Central memory CD8-positive, alpha-beta T cell (primary cell): ENCODE measurements around the gene PTK7.
"Not testable (repeated sequence)": the region's sequence is repeated elsewhere in the genome, so short reads cannot be mapped to it uniquely, and the experiment has no call there.

Experiments used
- ATAC-seq: fragments of 150-1000 bp; cut with Tn5 transposase; replicated peaks from 2 replicates; pipeline ENCODE4 v1.10.0; 2022; ENCODE audit warnings: mild to moderate bottlenecking, moderate FRiP score, moderate number of reproducible peaks; ENCODE audit not compliant: poor library complexity, severe bottlenecking; ENCODE audit errors: extremely low read depth
- DNase-seq, 2 donors: peaks; one replicate each; pipeline ENCODE4 v3.0.0; 2021; ENCODE audit warnings: low spot score in 2 of 2
- H3K27ac Mint-ChIP-seq: one replicate; pipeline ENCODE4 v1.8.0; 2022; ENCODE audit warnings: low read depth, mild to moderate bottlenecking, moderate library complexity, mixed read lengths
- H3K27me3 Mint-ChIP-seq: one replicate; pipeline ENCODE4 v1.8.0; 2022; ENCODE audit warnings: mixed read lengths
- H3K36me3 Mint-ChIP-seq: one replicate; pipeline ENCODE4 v1.8.0; 2022; ENCODE audit warnings: mild to moderate bottlenecking, moderate library complexity, mixed read lengths; ENCODE audit not compliant: insufficient read depth
- H3K4me1 Mint-ChIP-seq: one replicate; pipeline ENCODE4 v1.8.0; 2022; ENCODE audit warnings: mixed read lengths
- H3K4me3 Mint-ChIP-seq: one replicate; pipeline ENCODE4 v1.8.0; 2022; ENCODE audit warnings: mild to moderate bottlenecking, moderate library complexity, mixed read lengths
- H3K9me3 Mint-ChIP-seq: one replicate; pipeline ENCODE4 v1.8.0; 2022; ENCODE audit warnings: mixed read lengths

Gene PTK7

DNA sequence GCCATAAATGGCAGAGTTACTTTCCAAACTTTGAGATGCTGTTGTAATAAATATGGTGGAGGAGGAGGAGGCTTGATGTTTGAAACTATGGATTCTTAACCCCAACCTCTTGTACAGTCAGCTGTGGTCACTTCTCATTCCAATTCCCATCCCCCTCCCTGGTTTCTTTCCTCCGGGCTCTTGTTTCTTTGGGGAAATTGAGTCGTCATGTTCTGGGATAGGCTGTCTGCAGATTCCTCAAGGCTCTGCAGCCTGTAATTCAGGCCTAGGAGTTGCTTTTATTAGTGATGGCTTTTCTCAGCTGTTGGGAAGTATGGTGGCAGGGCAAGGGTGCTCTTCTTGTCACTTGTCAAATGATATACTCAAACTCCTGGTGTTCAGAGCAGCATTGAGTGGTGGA, 2.6 kb downstream of the PTK7 start:
- H3K27ac Mint-ChIP-seq, result no peak overlapping the region
- no peaks in the 10 kb centered on the region for H3K4me1 Mint-ChIP-seq
- peaks cover 23% of the 10 kb centered on the region for H3K27me3 Mint-ChIP-seq
- no peak for ATAC-seq
- H3K36me3 Mint-ChIP-seq, result peaks cover 1% of the 10 kb centered on the region
- no peak for DNase-seq
- H3K4me3 Mint-ChIP-seq, result no peak overlapping the region
- H3K9me3 Mint-ChIP-seq, result no peaks in the 10 kb centered on the region

DNA sequence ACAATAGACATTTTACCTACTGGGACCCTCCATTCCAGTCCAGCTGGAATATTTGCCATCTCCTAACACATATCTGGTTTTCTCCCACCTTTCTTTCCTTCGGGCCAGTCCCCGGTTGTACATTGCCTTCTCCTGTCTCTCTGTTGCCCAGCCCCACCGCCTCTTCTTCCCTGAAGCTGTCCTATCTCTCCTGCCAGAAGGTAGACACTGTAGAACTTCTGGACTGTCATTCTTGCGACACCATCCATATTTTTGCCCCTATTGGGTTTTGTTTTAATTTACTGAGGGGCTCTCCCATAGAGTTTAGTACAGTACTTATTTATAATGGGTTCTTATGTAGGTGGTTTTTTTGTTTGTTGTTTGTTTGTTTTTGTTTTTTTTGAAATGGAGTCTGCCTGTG, 4.9 kb downstream of the PTK7 start:
- ATAC-seq (no peak), DNase-seq (no peak)
- Mint-ChIP-seq H3K36me3 (peaks cover 1% of the 10 kb centered on the region), H3K9me3 (no peaks in the 10 kb centered on the region), H3K27me3 (peaks cover 29% of the 10 kb centered on the region), H3K27ac (no peak overlapping the region), H3K4me1 (no peaks in the 10 kb centered on the region), H3K4me3 (no peak overlapping the region)

DNA sequence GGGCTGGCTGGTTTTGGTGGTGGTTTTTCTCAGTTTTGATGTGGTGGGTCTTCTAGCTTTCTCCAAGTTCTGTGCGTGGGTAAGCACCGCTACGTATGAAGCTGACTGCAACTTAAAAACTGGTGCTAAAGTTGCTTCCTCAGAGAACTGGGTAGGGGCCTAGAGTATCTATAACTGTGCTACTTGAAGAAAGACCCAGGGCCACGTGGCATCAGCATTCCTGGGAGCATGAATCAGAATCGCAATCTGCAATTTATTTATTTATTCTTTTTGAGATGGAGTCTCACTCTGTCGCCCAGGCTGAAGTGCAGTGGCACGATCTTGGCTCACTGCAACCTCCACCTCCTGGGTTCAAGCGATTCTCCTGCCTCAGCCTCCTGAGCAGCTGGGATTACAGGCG, 5.8 kb downstream of the PTK7 start:
- not testable (repeated sequence) for H3K9me3 Mint-ChIP-seq, H3K27ac Mint-ChIP-seq, ATAC-seq, H3K36me3 Mint-ChIP-seq, H3K4me3 Mint-ChIP-seq, DNase-seq, H3K4me1 Mint-ChIP-seq
- H3K27me3 Mint-ChIP-seq, result peaks cover 29% of the 10 kb centered on the region

DNA sequence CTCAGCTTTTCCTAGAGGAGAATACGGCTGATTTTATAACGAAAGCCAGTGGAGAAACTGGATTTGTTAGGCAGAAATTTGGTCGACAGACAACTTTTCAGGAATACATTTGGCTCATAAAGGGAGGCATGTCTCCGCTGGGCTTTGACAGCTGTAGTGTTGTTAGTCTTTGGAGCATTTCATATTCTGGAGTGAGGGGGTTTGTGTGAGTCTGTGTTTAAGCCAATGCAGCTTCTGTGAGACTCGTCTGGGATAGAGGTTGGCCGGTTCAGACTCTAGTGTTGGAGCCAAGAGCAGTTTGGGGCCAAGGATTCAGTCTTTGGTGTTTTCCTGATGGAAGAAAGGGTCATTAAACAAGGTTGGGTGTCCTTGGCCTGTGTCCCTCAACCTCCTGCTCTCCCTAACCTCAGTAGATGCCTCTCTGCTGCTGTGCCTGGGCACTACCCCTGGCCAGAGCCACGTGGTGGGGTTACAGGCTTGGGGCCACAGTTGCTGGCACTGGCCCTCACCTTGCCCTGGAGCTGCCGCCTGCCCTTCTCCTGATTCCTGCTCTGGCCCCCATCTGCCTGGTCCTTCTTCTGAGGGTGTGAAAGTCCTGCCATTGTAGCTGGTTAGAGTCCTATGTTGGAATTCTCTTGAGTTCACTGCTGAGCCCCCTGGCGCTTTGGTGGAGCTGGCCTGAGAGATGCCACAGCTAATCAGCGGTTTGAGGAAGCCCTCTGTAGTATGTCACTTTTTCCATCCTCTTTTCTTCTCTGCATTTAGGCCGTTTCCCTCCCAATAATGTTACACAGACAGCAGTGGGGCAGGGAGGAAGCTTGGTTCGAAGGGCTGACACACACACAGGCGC, 6.9 kb downstream of the PTK7 start:
- DNase-seq (no peak), ATAC-seq (no peak)
- H3K36me3 Mint-ChIP-seq, result peaks cover 1% of the 10 kb centered on the region
- H3K9me3 Mint-ChIP-seq, result no peaks in the 10 kb centered on the region
- no peak overlapping the region for H3K27ac Mint-ChIP-seq
- H3K4me3 Mint-ChIP-seq, result no peak overlapping the region
- no peaks in the 10 kb centered on the region for H3K4me1 Mint-ChIP-seq
- peaks cover 21% of the 10 kb centered on the region for H3K27me3 Mint-ChIP-seq

DNA sequence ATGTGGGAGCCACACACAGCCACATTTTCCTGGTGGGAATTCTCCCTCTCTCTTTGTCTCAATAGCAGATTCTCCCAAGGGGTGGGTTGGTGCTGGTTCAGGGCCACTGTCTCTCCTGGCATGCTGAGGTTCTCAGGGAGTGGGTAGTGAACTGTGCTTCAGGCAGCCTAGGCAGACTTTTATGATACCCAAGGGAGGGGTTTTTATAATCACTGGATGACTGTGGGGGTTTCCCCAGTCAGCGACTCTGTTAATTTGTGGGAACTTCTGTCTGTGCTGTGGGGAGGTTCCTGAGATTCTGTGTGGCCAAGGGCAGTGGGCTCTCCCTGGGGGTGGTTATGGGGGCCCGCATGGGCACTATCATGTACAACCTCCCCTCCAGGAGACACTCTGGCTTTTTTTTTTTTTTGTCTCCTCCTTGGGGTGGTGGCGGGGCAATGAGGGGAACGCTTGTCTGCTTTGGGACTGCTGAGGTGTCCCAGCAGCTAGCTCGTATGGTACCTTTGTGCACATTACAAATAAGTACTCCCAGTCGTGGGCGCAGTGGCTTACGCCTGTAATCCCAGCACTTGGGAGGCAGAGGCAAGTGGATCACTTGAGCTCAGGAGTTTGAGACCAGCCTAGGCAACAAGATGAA, 10.0 kb downstream of the PTK7 start:
- no peaks in the 10 kb centered on the region for H3K4me1 Mint-ChIP-seq
- no peak overlapping the region for H3K27ac Mint-ChIP-seq
- no peak for ATAC-seq
- no peak overlapping the region for H3K4me3 Mint-ChIP-seq
- H3K9me3 Mint-ChIP-seq, result no peaks in the 10 kb centered on the region
- peaks cover 16% of the 10 kb centered on the region for H3K27me3 Mint-ChIP-seq
- DNase-seq, result no peak
- no peaks in the 10 kb centered on the region for H3K36me3 Mint-ChIP-seq

DNA sequence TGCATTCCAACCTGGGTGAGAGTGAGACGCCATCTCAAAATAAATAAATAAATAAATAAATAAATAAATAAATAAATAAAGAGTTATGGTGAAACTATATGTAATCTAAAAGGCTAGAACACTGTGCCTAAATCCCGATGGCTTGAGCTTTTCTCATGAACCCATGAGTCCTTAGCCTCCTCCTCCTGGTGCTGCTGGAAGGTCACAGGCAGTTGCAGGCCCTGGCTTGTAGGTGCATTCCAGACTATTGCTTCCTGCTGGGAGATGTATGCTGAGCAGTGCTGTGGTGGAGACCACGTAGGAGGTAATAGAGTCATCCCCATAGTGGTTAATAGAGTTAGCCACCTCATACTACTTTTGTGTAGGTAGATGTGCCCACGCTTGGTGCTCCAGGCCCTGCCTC, 12.5 kb downstream of the PTK7 start:
- Mint-ChIP-seq H3K9me3 (no peaks in the 10 kb centered on the region), H3K27ac (no peak overlapping the region), H3K27me3 (peaks cover 7% of the 10 kb centered on the region), H3K36me3 (no peaks in the 10 kb centered on the region), H3K4me3 (no peak overlapping the region), H3K4me1 (peaks cover 11% of the 10 kb centered on the region)
- DNase-seq (no peak), ATAC-seq (no peak)

DNA sequence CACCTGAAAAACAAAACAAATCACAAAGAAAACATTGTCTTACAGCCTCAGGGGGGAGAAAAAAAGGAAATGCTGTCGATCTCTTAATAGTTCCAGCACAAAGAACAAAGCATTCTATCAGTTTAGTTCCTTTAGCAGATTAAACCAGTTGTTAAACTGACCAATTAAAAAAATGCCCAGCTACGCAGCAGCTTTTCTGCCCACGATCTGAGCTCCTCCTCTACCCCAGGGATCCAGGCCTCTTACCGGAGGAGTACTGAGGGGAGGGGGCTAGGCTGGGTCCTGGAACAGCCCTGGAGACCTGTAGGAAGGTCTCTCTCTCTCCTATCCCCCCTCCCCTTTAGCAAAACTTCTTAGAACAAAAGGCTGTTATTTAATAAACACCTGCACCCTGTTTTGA, 13.4 kb downstream of the PTK7 start:
- Mint-ChIP-seq H3K4me3 (no peak overlapping the region), H3K9me3 (no peaks in the 10 kb centered on the region), H3K27me3 (no peaks in the 10 kb centered on the region), H3K27ac (no peak overlapping the region), H3K4me1 (peaks cover 11% of the 10 kb centered on the region), H3K36me3 (no peaks in the 10 kb centered on the region)
- ATAC-seq (no peak), DNase-seq (no peak)

DNA sequence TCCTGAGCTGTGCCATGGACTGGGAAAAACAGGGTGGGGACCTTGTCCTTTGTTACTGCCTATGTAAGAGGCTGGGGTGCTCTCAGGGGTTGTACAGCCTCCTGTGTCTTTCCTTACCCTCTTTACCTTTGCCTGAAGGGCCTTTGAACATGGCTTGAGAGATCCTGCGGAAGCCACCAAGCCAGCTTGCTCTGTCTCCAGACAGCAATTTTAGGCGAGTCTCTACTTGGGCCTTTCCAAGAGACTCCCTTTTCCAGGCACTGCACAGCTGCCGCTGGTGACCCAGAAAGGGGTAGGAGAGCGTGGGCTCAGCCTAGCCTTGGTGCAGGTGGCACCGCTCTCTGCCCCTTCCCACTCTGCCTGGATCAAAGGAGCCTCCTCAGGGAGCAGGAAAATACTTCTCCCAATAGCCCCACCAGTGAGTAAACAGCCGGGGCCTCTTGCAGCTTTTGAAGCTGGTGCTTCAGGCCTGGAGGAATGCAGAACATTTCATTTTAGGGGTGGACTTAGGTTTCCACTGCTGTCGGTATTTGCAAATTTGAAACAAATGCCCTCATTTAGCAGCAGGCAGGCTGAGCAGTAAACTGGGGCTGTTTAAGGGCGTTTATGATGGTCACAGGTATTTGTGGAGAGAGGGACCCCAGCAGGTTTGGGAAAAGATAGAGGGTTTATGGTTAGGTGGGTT, 13.9 kb downstream of the PTK7 start:
- ATAC-seq, result no peak

DNA sequence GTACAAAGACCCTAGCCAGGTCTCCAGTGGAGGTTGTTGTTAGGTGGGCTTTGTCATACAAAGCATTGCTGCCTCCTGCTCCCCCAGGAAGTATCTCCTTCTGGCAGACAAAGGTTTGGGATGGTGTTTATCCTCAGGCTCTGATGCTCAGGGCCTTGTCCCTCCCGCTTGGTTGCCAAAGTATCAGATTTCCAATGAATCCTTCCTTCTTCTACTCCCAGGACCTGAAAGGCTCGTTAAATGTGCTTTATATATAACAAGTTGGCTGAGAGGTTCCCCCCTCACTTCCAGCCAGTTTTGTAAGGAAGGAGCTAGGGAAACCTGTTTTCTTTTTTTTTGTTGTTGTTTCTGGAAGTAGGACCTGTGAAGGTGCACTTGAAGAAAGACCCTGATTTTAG, 14.4 kb downstream of the PTK7 start:
- no peak overlapping the region for H3K27ac Mint-ChIP-seq
- H3K27me3 Mint-ChIP-seq, result no peaks in the 10 kb centered on the region
- no peak overlapping the region for H3K4me3 Mint-ChIP-seq
- ATAC-seq (no peak), DNase-seq (no peak)
- H3K36me3 Mint-ChIP-seq, result no peaks in the 10 kb centered on the region
- peaks cover 11% of the 10 kb centered on the region for H3K4me1 Mint-ChIP-seq
- no peaks in the 10 kb centered on the region for H3K9me3 Mint-ChIP-seq

More for the DNA sequence above, 13.9 kb downstream of the PTK7 start:
- Mint-ChIP-seq H3K4me1 (peaks cover 11% of the 10 kb centered on the region), H3K36me3 (no peaks in the 10 kb centered on the region), H3K27ac (no peak overlapping the region), H3K4me3 (no peak overlapping the region), H3K27me3 (no peaks in the 10 kb centered on the region), H3K9me3 (no peaks in the 10 kb centered on the region)
- DNase-seq, result no peak

DNA sequence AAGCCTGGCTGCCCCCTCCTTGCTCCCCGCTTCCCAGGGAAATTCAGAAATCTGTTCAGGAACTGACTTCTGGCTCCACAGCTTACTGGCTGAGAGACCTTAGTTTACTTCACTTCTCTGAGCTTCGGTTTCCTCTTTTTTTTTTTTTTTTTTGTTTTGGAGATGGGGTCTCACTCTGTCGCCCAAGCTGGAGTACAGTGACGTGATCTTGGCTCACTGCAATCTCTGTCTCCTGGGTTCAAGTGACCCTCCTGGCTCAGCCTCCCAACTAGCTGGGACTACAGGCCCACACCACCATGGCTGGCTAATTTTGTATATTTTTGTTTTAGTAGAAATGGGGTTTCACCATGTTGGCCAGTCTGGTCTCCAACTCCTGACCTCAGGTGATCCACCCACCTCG, 14.9 kb downstream of the PTK7 start:
- no peak for ATAC-seq
- Mint-ChIP-seq H3K4me1 (peaks cover 11% of the 10 kb centered on the region), H3K36me3 (no peaks in the 10 kb centered on the region), H3K9me3 (no peaks in the 10 kb centered on the region), H3K27ac (no peak overlapping the region), H3K4me3 (no peak overlapping the region), H3K27me3 (no peaks in the 10 kb centered on the region)
- no peak for DNase-seq

DNA sequence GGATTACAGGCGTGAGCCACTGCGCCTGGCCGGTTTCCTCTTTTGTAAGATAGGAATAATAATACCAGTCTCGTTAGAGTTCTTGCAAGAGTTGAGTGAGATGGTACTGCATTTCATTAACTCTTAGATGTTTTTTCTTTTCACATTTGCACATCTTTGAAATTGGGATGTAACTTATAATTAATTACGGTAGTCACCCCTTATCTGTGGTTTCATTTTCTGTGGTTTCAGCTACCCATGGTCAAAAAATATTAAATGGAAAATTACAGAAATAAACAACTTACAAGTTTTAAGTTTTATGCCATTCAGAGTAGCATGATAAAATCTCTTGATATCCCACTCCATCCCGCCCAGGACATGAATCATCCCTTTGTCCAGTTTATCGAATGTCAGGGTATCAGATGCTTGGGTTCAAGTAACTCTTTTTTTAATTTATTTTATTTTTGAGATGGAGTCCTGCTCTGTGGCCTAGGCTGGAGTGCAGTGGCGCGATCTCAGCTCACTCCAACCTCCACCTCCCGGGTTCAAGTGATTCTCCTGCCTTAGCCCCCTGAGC, 15.4 kb downstream of the PTK7 start:
- no peak overlapping the region for H3K27ac Mint-ChIP-seq
- ATAC-seq, result no peak
- H3K9me3 Mint-ChIP-seq, result no peaks in the 10 kb centered on the region

DNA sequence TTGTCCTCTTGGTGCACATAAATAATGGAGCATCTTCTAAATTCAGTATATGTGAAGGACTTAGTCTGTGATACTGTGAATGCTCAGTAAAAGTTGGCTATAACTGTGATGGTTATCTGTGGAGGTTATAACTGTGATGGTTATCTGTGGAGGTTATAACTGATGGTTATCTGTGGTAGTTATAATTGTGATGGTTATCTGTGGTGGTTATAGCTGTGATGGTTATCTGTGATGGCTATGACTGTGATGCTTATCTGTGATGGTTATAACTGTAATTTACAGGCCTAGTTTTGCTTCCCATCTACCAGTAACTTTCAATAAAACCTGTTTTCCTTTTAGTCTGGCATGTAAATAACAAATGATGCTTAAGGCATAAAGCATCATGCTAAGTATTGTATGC, 16.5 kb downstream of the PTK7 start:
- peak overlapping the region; percentile 16 for H3K4me3 Mint-ChIP-seq
- ATAC-seq (no peak), DNase-seq (no peak)
- no peaks in the 10 kb centered on the region for H3K27me3 Mint-ChIP-seq
- H3K36me3 Mint-ChIP-seq, result no peaks in the 10 kb centered on the region
- no peak overlapping the region for H3K27ac Mint-ChIP-seq
- peaks cover 11% of the 10 kb centered on the region for H3K4me1 Mint-ChIP-seq
- no peaks in the 10 kb centered on the region for H3K9me3 Mint-ChIP-seq

More for the DNA sequence above, 15.4 kb downstream of the PTK7 start:
- Mint-ChIP-seq H3K36me3 (no peaks in the 10 kb centered on the region), H3K4me1 (peaks cover 11% of the 10 kb centered on the region), H3K27me3 (no peaks in the 10 kb centered on the region), H3K4me3 (no peak overlapping the region)
- no peak for DNase-seq
